ENCODE results near the gene TMOD1.

- TF ChIP-seq CSDC2 (CRISPR knock-in tag; IDR thresholded peaks at IDR 0.05) (no peak), TOX (CRISPR knock-in tag; IDR thresholded peaks at IDR 0.05; ENCODE audit: borderline replicate concordance) (no peak), RARB (CRISPR knock-in tag; IDR thresholded peaks at IDR 0.05) (no peak), ZNF70 (CRISPR knock-in tag; IDR thresholded peaks at IDR 0.05) (no peak), TCF4 (CRISPR knock-in tag; IDR thresholded peaks at IDR 0.05; ENCODE audit: borderline replicate concordance) (no peak), GLIS3 (CRISPR knock-in tag; IDR thresholded peaks at IDR 0.05) (no peak), OSR1 (CRISPR knock-in tag; IDR thresholded peaks at IDR 0.05) (no peak), PPARA (CRISPR knock-in tag; IDR thresholded peaks at IDR 0.05; ENCODE audit: borderline replicate concordance) (no peak), ZNF8 (CRISPR knock-in tag; IDR thresholded peaks at IDR 0.05) (no peak)
These were observed 48.9 kb downstream of the TMOD1 start for GRCh38 chr9:97550386-97550785.

Data from SK-N-SH treated with all-trans-retinoic acid at 6 μM for 48 hours (cell line).